Gastroesophageal sphincter (tissue), 3 donors: Measurements from ENCODE around the gene ARHGAP24.

Source experiments
- CTCF ChIP-seq, 4 experiments: fragments of 200-600 bp in 2 of 4; fragments of 450-650 bp in 2 of 4; sonication (generic) in 1 of 4; IDR thresholded peaks; one replicate each; pipeline ENCODE4 v1.5.1; 2017 to 2019; ENCODE audit warnings: antibody characterized with exemption in 4 of 4, mild to moderate bottlenecking in 2 of 4, moderate library complexity in 2 of 4
- EP300 ChIP-seq: sonication (generic); formaldehyde crosslinking; IDR thresholded peaks from one replicate; pipeline ENCODE4 v1.6.1; 2017; ENCODE audit warnings: antibody characterized with exemption, mild to moderate bottlenecking
- POLR2A ChIP-seq, 2 donors: fragments of 450-650 bp; IDR thresholded peaks; one replicate each; pipeline ENCODE4 v1.6.1; 2017; ENCODE audit warnings: antibody characterized with exemption in 2 of 2, mild to moderate bottlenecking in 2 of 2, moderate library complexity in 1 of 2
- POLR2AphosphoS5 ChIP-seq: sonication (generic); formaldehyde crosslinking; IDR thresholded peaks from one replicate; pipeline ENCODE4 v1.6.1; 2017; ENCODE audit warnings: antibody characterized with exemption

- TF ChIP-seq CTCF (IDR thresholded peaks at IDR 0.05), result no peak
- TF ChIP-seq EP300, result no peak
- TF ChIP-seq POLR2A (IDR thresholded peaks at IDR 0.05), result no peak
- TF ChIP-seq POLR2AphosphoS5, result no peak
Measured at GRCh38 chr4:85548841-85549240, 73.9 kb downstream of the ARHGAP24 start.
